NCI-H1694 treated with DMSO at 0.1 percent for 48 hours (cell line): Measurements from ENCODE around the gene ABO.
"Not testable (repeated sequence)": the region's sequence is repeated elsewhere in the genome, so short reads cannot be mapped to it uniquely, and the experiment has no call there.

Experiments
- DNase-seq: peaks from one replicate; lab custom pipeline; 2025; lab: John Stamatoyannopoulos, UW

Gene ABO

DNA sequence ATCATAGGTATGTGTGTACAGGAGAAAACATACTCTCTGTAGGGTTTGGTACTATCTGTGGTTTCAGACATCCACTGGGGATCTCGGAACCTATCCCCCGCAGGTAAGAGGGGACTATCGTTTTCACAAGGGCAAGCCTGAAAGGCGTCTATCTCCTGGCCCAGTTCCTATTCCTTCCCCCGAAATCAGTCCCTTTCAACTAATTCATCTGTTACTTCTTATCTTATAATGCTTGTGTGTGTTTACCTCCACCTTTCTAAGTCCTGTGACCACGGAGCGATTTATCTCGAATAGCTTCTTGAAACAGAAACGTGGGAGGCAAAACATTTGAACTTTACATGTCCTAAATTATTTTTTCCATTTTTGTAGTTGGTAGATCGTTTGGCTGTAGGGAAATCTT is 11.4 kb downstream of the ABO start:
- no peak for DNase-seq

DNA sequence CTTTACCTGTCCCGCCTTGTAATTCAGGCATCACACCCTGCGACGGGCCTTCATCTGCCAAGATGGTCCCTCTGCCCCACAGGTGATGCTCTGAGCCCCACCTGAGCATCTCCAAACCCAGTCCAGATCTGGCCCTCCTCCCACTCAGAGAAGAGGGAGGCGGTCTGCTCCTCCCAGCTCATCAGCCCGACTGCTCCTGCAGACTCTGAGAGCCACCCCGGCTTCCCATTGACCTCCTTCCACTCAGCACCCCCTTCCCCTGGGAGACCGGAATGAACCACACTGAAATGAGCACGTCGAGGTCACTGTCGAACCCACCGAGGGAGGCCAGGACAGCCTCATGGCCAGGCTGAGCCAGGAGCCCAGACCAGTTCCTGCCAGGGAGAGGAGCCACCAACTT is 12.8 kb downstream of the ABO start:
- no peak for DNase-seq

DNA sequence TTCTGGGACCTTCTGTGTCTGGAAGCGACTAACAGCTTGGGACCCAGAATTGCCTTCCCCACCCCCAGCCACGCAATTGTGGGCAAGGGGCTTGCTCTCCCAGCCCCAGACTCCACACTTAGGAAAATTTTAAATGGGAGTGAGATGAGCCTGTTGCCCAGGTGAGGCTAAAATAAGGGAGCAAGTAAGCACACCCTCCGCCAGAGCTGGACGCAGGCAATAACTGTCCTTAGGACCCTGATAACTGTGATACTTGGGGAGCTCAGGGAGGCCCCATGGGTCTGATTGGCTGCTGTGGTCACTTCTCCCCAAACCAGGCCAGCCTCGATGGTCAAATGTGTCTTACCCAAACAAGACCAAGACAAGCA is 13.3 kb downstream of the ABO start:
- DNase-seq, result no peak

GRCh38 chr9:133261103-133261752 is 13.8 kb downstream of the ABO start:
- DNase-seq, result no peak

GRCh38 chr9:133260334-133261102 is 14.5 kb downstream of the ABO start:
- DNase-seq, result no peak

DNA sequence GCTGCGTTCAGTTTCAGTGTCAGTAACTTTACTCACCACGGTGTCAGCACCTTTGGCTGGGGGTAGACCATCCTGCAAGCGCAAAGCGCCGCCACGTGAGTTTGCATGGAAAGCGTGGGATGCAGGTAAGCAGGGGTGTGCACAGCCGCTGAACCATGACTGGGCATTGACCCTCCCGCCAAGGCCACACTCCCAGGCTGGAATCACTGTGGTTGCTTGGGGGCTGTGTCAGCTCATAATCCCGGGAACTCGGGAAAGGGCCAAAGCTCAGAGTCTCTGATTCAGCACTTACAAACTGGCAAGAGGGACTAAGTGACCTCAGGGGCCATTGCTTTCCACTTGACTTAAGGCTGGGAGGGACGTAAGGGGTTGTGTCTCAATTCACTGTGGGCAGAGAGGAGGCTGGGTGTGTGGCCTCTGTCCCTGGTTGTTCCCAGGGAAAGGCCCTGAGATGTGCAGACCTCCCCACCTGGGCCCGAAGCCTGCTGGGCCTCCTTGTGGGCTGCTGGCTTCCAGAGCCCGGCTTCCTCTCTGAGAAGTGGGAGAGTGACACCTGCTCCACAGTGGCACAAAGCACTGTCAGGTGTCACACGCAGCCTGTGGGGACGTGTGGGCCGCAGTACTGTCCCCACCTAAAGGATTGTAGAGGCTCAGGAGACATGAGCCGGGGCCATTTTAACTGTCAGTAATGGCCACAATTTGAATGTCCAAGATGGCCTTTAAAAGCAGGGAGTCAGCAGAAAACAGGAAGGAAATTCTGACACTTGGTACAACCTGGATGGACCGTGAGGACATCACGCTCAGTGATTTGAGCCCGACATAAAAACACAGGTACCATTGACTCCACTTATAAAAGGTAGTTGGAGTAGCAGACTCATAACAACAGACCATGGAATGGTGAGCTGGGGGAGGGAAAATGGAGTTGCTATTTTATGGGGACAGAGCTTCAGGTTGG is 16.7 kb downstream of the ABO start:
- DNase-seq, result no peak

GRCh38 chr9:133257465-133257956 is 17.5 kb downstream of the ABO start:
- no peak for DNase-seq

DNA sequence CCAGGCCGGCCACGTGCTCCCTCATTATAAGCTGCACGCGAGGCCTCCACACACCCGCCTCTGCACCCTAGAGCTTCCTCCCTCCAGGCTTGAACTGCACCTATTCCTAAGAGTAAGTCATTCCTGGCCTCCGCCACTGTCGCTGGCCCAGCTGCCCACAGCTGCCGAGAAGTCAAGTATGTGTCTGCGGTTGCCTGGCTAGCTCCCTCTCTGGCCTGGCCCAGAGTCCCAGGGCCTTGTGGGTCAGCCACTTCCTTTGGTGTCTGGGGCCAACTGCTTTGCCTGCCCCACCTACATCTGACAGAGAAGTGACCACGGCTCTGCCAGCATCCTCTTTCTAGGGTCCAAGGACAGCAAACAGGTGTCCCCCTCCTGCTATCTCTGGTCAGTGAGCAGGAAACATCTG is 18.3 kb downstream of the ABO start:
- DNase-seq, result no peak

GRCh38 chr9:133256136-133256461 is 18.9 kb downstream of the ABO start:
- no peak for DNase-seq

DNA sequence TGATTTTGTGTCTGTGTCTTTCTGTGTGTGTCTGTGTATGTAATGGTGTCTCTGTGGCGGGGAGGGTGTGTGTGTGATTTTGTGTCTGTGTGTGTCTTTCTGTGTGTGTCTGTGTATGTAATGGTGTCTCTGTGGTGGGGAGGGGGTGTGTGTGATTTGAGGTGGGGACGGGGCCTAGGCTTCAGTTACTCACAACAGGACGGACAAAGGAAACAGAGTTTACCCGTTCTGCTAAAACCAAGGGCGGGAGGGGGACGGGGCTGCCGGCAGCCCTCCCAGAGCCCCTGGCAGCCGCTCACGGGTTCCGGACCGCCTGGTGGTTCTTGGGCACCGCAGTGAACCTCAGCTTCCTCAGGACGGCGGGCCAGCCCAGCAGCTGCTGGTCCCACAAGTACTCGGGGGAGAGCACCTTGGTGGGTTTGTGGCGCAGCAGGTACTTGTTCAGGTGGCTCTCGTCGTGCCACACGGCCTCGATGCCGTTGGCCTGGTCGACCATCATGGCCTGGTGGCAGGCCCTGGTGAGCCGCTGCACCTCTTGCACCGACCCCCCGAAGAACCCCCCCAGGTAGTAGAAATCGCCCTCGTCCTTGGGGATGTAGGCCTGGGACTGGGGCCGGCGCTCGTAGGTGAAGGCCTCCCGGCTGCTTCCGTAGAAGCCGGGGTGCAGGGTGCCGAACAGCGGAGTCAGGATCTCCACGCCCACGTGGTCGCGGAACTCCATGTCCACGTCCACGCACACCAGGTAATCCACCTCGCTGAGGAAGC is 19.4 kb downstream of the ABO start:
- no peak for DNase-seq

GRCh38 chr9:133254471-133254870 is 20.5 kb downstream of the ABO start:
- no peak for DNase-seq

DNA sequence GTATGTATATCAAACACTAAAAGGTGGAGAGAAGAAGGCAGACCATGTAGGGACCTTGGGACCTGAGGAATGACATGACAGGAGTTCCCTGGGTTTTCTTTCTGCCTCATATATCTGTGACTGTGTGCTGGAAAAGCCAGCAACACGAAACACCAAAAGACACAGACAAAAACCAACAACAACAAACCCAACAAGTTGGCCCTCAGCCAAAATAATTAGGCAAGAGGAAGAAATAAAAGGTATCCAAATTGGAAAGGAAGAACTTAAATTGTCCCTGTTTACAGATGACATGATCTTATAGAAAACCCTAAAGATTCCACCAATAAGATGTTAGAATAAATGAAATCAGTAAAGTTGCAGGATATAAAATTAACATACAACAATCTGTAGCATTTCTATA is 21.7 kb downstream of the ABO start:
- DNase-seq, result no peak

- no peak for DNase-seq
These were observed 22.5 kb downstream of the ABO start for GRCh38 chr9:133252301-133253020.

GRCh38 chr9:133251773-133252172 is 23.2 kb downstream of the ABO start:
- no peak for DNase-seq

- not testable (repeated sequence) for DNase-seq
These were observed 23.8 kb downstream of the ABO start for GRCh38 chr9:133251221-133251620.

GRCh38 chr9:133250741-133251170 is 24.2 kb downstream of the ABO start:
- DNase-seq, result no peak

- DNase-seq, result no peak
These were observed 25.7 kb downstream of the ABO start for GRCh38 chr9:133249337-133249736.

- no peak for DNase-seq
These were observed 26.2 kb downstream of the ABO start for GRCh38 chr9:133248726-133249295.

DNA sequence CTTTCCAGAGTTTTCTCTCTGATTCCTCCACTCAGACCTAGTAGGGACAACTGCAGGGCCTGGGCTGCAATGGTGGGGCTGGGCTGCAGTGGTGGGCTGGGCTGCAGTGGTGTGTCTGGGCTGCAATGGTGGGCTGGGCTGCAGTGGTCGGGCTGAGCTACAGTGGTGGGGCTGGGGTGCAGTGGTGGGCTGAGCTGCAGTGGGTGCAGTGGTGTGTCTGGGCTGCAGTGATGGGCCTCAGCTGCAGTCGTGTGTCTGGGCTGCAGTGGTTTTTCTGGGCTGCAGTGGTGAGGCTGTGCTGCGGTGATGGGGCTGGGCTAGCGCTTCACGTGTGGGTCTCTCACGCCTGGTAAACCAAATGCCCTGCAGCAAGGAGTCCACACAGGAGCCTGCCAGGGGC is 27.4 kb downstream of the ABO start:
- no peak for DNase-seq

DNA sequence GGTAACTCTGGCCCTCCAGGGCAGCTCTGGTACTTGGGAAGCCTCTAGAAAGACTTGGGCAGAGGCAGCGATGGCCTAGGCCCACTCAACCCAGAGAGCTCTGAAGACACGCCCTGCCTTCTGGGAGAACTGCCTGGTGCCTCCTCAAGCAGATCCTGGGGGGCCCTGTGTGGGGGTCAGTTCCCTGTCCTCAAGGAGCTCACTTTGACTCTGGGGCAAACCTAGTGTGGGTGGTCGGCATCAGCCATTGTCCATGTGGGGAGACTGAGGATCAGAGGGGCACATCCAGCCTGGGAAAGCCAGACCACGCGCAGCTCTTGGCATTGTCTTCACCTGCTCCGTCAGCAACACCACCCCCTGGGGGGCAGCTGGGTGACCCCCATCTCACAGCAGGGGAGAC is 28.0 kb downstream of the ABO start:
- DNase-seq, result no peak

DNA sequence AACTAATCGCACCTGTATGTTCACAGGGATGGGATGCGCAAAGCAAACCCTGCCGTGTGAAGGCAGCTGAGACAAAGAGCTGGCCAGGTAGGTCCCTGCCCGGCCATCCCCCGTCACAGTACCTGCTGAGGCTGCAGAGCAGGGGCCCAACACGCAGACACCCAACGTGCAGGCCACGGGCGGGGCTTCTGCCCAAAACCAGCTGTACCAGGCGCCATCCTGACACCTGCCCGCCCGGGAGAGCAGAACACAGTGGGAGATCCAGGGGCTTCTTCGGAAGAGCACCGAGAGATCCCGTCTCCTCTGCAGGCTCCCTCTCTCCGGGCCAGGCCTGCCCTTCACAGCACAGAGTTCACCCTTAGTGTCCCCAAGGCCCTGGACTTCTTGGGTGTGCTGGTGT is 28.4 kb downstream of the ABO start:
- no peak for DNase-seq
